Esophagus squamous epithelium (tissue), 4 donors: ENCODE results near the gene FCGR3B.
"Not testable (repeated sequence)": the region's sequence is repeated elsewhere in the genome, so short reads cannot be mapped to it uniquely, and the experiment has no call there.

Experiments
- CTCF ChIP-seq, 6 experiments: fragments of 450-650 bp in 4 of 6; fragments of 200-600 bp in 2 of 6; sonication (generic) in 2 of 6; IDR thresholded peaks; one replicate each; pipeline ENCODE4 v1.5.1; 2016 to 2019; ENCODE audit warnings: antibody characterized with exemption in 6 of 6, mild to moderate bottlenecking in 4 of 6, moderate library complexity in 4 of 6
- POLR2A ChIP-seq, 4 donors: fragments of 450-650 bp; IDR thresholded peaks; one replicate each; pipeline ENCODE4 v1.6.1; 2017; ENCODE audit warnings: antibody characterized with exemption in 4 of 4, mild to moderate bottlenecking in 4 of 4, moderate library complexity in 3 of 4

GRCh38 chr1:161671045-161672020 lies 40.4 kb upstream of the FCGR3B start:
- not testable (repeated sequence) for TF ChIP-seq POLR2A, CTCF (IDR thresholded peaks at IDR 0.05)
